ENCODE data around the gene RAD18. TPM values are rescaled to one million over a fixed set of nuclear protein-coding genes. Genes with fewer than 3 reads are reported as not detected.

Gene RAD18
- 5.3 TPM for polyA plus RNA-seq (2013, experiment 1 of 2)
- 5.5 TPM for polyA plus RNA-seq (2013, experiment 2 of 2)

GRCh38 chr3:8963137-8963853 is at the start of gene RAD18:
Gene RAD18 (minus strand): TSS chr3:8963472. CDS start chr3:8963385, 87 bp downstream.
- Histone ChIP-seq H3K4me3 (ENCODE audit: insufficient read depth in 1 of 2, low read depth in 1 of 2, low read length in 2 of 2) (peak within 1 kb of the TSS; percentile 73 to 91), H3K23ac (ENCODE audit: low read length in 2 of 2) (no peak within 1 kb of the TSS), H3K27ac (ENCODE audit: low read length, poor library complexity, severe bottlenecking) (peak within 1 kb of the TSS; percentile 83), H4K8ac (ENCODE audit: low read length) (peak within 1 kb of the TSS; percentile 71), H4K91ac (ENCODE audit: low read length) (no peak within 1 kb of the TSS), H2AFZ (ENCODE audit: low read depth, low read length) (peak within 1 kb of the TSS; percentile 74), H3K14ac (ENCODE audit: low read length in 2 of 2) (no peak within 1 kb of the TSS), H3K4me2 (ENCODE audit: low read length, poor library complexity, severe bottlenecking) (peak within 1 kb of the TSS; percentile 88), H3K36me3 (ENCODE audit: control insufficient read depth in 1 of 2, insufficient read depth in 2 of 2, low read depth in 1 of 2, low read length in 2 of 2) (peaks cover 0 to 4% of the 10 kb centered on the region in 2 experiments), H3K4ac (ENCODE audit: low read depth in 1 of 2, low read length in 2 of 2) (peak within 1 kb of the TSS in 1 of 2 experiments; percentile 21), H3K9me3 (ENCODE audit: control insufficient read depth, low read length) (no peaks in the 10 kb centered on the region), H3K79me1 (replicated peaks; ENCODE audit: low read length, poor library complexity, severe bottlenecking) (peaks cover 11% of the 10 kb centered on the region), H3K27me3 (ENCODE audit: control insufficient read depth in 1 of 2, insufficient read depth in 1 of 2, low read length in 2 of 2) (peaks cover 3 to 4% of the 10 kb centered on the region in 2 experiments), H2BK15ac (ENCODE audit: low read depth, poor library complexity, severe bottlenecking) (no peak within 1 kb of the TSS), H2BK5ac (ENCODE audit: low read depth, low read length, poor library complexity, severe bottlenecking) (peak within 1 kb of the TSS; percentile 53), H3K18ac (ENCODE audit: low read depth in 1 of 2, low read length in 2 of 2) (peak within 1 kb of the TSS in 1 of 2 experiments; percentile 28), H3K9ac (ENCODE audit: low read length) (peak within 1 kb of the TSS; percentile 88), H2BK12ac (ENCODE audit: low read length in 2 of 2) (no peak within 1 kb of the TSS), H3K4me1 (ENCODE audit: control insufficient read depth, insufficient read depth, low read depth, low read length) (no peaks in the 10 kb centered on the region), H2AK5ac (ENCODE audit: low read length, severe bottlenecking) (no peak within 1 kb of the TSS), H2BK120ac (ENCODE audit: low read depth, low read length) (no peak within 1 kb of the TSS)
- WGBS = 2% methylated on average over 35 of the region's 45 CpGs
- DNase-seq = peak; percentile 92

GRCh38 chr3:9012521-9012920 is 49.2 kb upstream of the RAD18 start:
- Histone ChIP-seq H3K79me1 (replicated peaks; ENCODE audit: low read length, poor library complexity, severe bottlenecking) (no peaks in the 10 kb centered on the region), H3K9ac (ENCODE audit: low read length) (no peak overlapping the region), H3K4me2 (ENCODE audit: low read length, poor library complexity, severe bottlenecking) (no peak overlapping the region), H3K14ac (ENCODE audit: low read length in 2 of 2) (no peak overlapping the region), H4K91ac (ENCODE audit: low read length) (no peak overlapping the region), H3K4me1 (ENCODE audit: control insufficient read depth, insufficient read depth, low read depth, low read length) (peaks cover 1% of the 10 kb centered on the region), H3K18ac (ENCODE audit: low read depth in 1 of 2, low read length in 2 of 2) (no peak overlapping the region), H3K36me3 (ENCODE audit: control insufficient read depth in 1 of 2, insufficient read depth in 2 of 2, low read depth in 1 of 2, low read length in 2 of 2) (peaks cover 0 to 24% of the 10 kb centered on the region in 2 experiments), H2BK120ac (ENCODE audit: low read depth, low read length) (no peak overlapping the region), H2AFZ (ENCODE audit: low read depth, low read length) (no peak overlapping the region), H2AK5ac (ENCODE audit: low read length, severe bottlenecking) (no peak overlapping the region), H3K9me3 (ENCODE audit: control insufficient read depth, low read length) (no peaks in the 10 kb centered on the region), H3K27ac (ENCODE audit: low read length, poor library complexity, severe bottlenecking) (no peak overlapping the region), H3K4me3 (ENCODE audit: insufficient read depth in 1 of 2, low read depth in 1 of 2, low read length in 2 of 2) (no peak overlapping the region), H2BK5ac (ENCODE audit: low read depth, low read length, poor library complexity, severe bottlenecking) (no peak overlapping the region), H3K23ac (ENCODE audit: low read length in 2 of 2) (no peak overlapping the region), H4K8ac (ENCODE audit: low read length) (no peak overlapping the region), H3K4ac (ENCODE audit: low read depth in 1 of 2, low read length in 2 of 2) (no peak overlapping the region), H3K27me3 (ENCODE audit: control insufficient read depth in 1 of 2, insufficient read depth in 1 of 2, low read length in 2 of 2) (peaks cover 0 to 29% of the 10 kb centered on the region in 2 experiments), H2BK15ac (ENCODE audit: low read depth, poor library complexity, severe bottlenecking) (no peak overlapping the region), H2BK12ac (ENCODE audit: low read length in 2 of 2) (no peak overlapping the region)
- DNase-seq = no peak
- 100% methylated on average over 2 of the region's 2 CpGs for WGBS

- H3K27me3 ChIP-seq (ENCODE audit: control insufficient read depth in 1 of 2, insufficient read depth in 1 of 2, low read length in 2 of 2) = peaks cover 0 to 19% of the 10 kb centered on the region in 2 experiments
- H3K14ac ChIP-seq (ENCODE audit: low read length in 2 of 2) = peak overlapping the region in 1 of 2 experiments; percentile 44
- H3K4me2 ChIP-seq (ENCODE audit: low read length, poor library complexity, severe bottlenecking) = no peak overlapping the region
- no peak overlapping the region for H2AK5ac ChIP-seq (ENCODE audit: low read length, severe bottlenecking)
- H3K23ac ChIP-seq (ENCODE audit: low read length in 2 of 2) = no peak overlapping the region
- H3K79me1 ChIP-seq (replicated peaks; ENCODE audit: low read length, poor library complexity, severe bottlenecking) = no peaks in the 10 kb centered on the region
- 92% methylated on average over 11 of the region's 11 CpGs for WGBS
- peaks cover 0 to 24% of the 10 kb centered on the region in 2 experiments for H3K36me3 ChIP-seq (ENCODE audit: control insufficient read depth in 1 of 2, insufficient read depth in 2 of 2, low read depth in 1 of 2, low read length in 2 of 2)
- H2BK12ac ChIP-seq (ENCODE audit: low read length in 2 of 2) = no peak overlapping the region
- H2BK5ac ChIP-seq (ENCODE audit: low read depth, low read length, poor library complexity, severe bottlenecking) = no peak overlapping the region
- no peak overlapping the region for H2BK15ac ChIP-seq (ENCODE audit: low read depth, poor library complexity, severe bottlenecking)
- no peak overlapping the region for H3K4ac ChIP-seq (ENCODE audit: low read depth in 1 of 2, low read length in 2 of 2)
- H2BK120ac ChIP-seq (ENCODE audit: low read depth, low read length) = no peak overlapping the region
- no peak overlapping the region for H2AFZ ChIP-seq (ENCODE audit: low read depth, low read length)
- no peak overlapping the region for H3K27ac ChIP-seq (ENCODE audit: low read length, poor library complexity, severe bottlenecking)
- no peak overlapping the region for H4K8ac ChIP-seq (ENCODE audit: low read length)
- no peak overlapping the region for H3K9ac ChIP-seq (ENCODE audit: low read length)
- no peak overlapping the region for H3K18ac ChIP-seq (ENCODE audit: low read depth in 1 of 2, low read length in 2 of 2)
- H3K4me1 ChIP-seq (ENCODE audit: control insufficient read depth, insufficient read depth, low read depth, low read length) = peaks cover 1% of the 10 kb centered on the region
- no peak for DNase-seq
- no peak overlapping the region for H3K4me3 ChIP-seq (ENCODE audit: insufficient read depth in 1 of 2, low read depth in 1 of 2, low read length in 2 of 2)
- H3K9me3 ChIP-seq (ENCODE audit: control insufficient read depth, low read length) = no peaks in the 10 kb centered on the region
- H4K91ac ChIP-seq (ENCODE audit: low read length) = no peak overlapping the region
These were observed 46.8 kb upstream of the RAD18 start for GRCh38 chr3:9009976-9010545.

GRCh38 chr3:9008550-9009255 is 45.4 kb upstream of the RAD18 start:
- H2BK12ac ChIP-seq (ENCODE audit: low read length in 2 of 2) = no peak overlapping the region
- H3K4me1 ChIP-seq (ENCODE audit: control insufficient read depth, insufficient read depth, low read depth, low read length) = peaks cover 1% of the 10 kb centered on the region
- H3K9me3 ChIP-seq (ENCODE audit: control insufficient read depth, low read length) = no peaks in the 10 kb centered on the region
- no peak overlapping the region for H3K23ac ChIP-seq (ENCODE audit: low read length in 2 of 2)
- no peak overlapping the region for H3K27ac ChIP-seq (ENCODE audit: low read length, poor library complexity, severe bottlenecking)
- H4K8ac ChIP-seq (ENCODE audit: low read length) = no peak overlapping the region
- H2AFZ ChIP-seq (ENCODE audit: low read depth, low read length) = no peak overlapping the region
- peaks cover 0 to 24% of the 10 kb centered on the region in 2 experiments for H3K36me3 ChIP-seq (ENCODE audit: control insufficient read depth in 1 of 2, insufficient read depth in 2 of 2, low read depth in 1 of 2, low read length in 2 of 2)
- H3K18ac ChIP-seq (ENCODE audit: low read depth in 1 of 2, low read length in 2 of 2) = no peak overlapping the region
- H3K4me3 ChIP-seq (ENCODE audit: insufficient read depth in 1 of 2, low read depth in 1 of 2, low read length in 2 of 2) = no peak overlapping the region
- no peak overlapping the region for H2BK5ac ChIP-seq (ENCODE audit: low read depth, low read length, poor library complexity, severe bottlenecking)
- no peak overlapping the region for H3K4me2 ChIP-seq (ENCODE audit: low read length, poor library complexity, severe bottlenecking)
- no peak for DNase-seq
- WGBS = 54% methylated on average over 6 of the region's 6 CpGs
- H3K9ac ChIP-seq (ENCODE audit: low read length) = peak overlapping the region; percentile 47
- peaks cover 0 to 17% of the 10 kb centered on the region in 2 experiments for H3K27me3 ChIP-seq (ENCODE audit: control insufficient read depth in 1 of 2, insufficient read depth in 1 of 2, low read length in 2 of 2)
- H2BK120ac ChIP-seq (ENCODE audit: low read depth, low read length) = no peak overlapping the region
- H2BK15ac ChIP-seq (ENCODE audit: low read depth, poor library complexity, severe bottlenecking) = no peak overlapping the region
- H3K14ac ChIP-seq (ENCODE audit: low read length in 2 of 2) = no peak overlapping the region
- H2AK5ac ChIP-seq (ENCODE audit: low read length, severe bottlenecking) = no peak overlapping the region
- no peak overlapping the region for H4K91ac ChIP-seq (ENCODE audit: low read length)
- no peaks in the 10 kb centered on the region for H3K79me1 ChIP-seq (replicated peaks; ENCODE audit: low read length, poor library complexity, severe bottlenecking)
- H3K4ac ChIP-seq (ENCODE audit: low read depth in 1 of 2, low read length in 2 of 2) = no peak overlapping the region

Data from mesenchymal stem cell (in vitro differentiated cells and primary cell).